Breast epithelium (tissue), 4 donors: ENCODE measurements around the gene PTPRG. TPM values are rescaled to one million over a fixed set of nuclear protein-coding genes. Genes with fewer than 3 reads are reported as not detected.

ENCODE experiments used
- DNase-seq, 2 donors: peaks; one replicate each; pipeline ENCODE4 v3.0.0-alpha.2; 2019; ENCODE audit warnings: low spot score in 2 of 2
- H3K27ac ChIP-seq, 2 donors: fragments of 200-600 bp; sonication (generic) in 1 of 2; one replicate each; pipeline ENCODE4 v1.5.1; 2016 to 2019; ENCODE audit warnings: mild to moderate bottlenecking in 1 of 2
- H3K27me3 ChIP-seq, 2 donors: fragments of 200-600 bp; sonication (generic) in 1 of 2; one replicate each; pipeline versions ENCODE4 v1.5.1 to v1.6.0; 2017 to 2019; ENCODE audit warnings: control low read depth in 1 of 2, mild to moderate bottlenecking in 1 of 2
- H3K36me3 ChIP-seq: fragments of 200-600 bp; one replicate; pipeline ENCODE4 v1.5.1; 2019
- H3K4me1 ChIP-seq, 2 donors: fragments of 200-600 bp; sonication (generic); one replicate each; pipeline ENCODE4 v1.5.1; 2016 to 2019; ENCODE audit warnings: control low read depth in 1 of 2
- H3K4me3 ChIP-seq, 3 donors: fragments of 200-600 bp; sonication (generic); 1 replicate in 2 of 3; 2 replicates in 1 of 3; pipeline ENCODE4 v1.5.1; 2016 to 2019; ENCODE audit warnings: mild to moderate bottlenecking in 3 of 3, moderate library complexity in 2 of 3
- H3K9me3 ChIP-seq, 2 donors: fragments of 200-600 bp; sonication (generic) in 1 of 2; one replicate each; pipeline ENCODE4 v1.5.1; 2016 to 2019; ENCODE audit warnings: control low read depth in 1 of 2
- POLR2A ChIP-seq: fragments of 450-650 bp; IDR thresholded peaks from one replicate; pipeline ENCODE4 v1.6.1; 2016; ENCODE audit warnings: antibody characterized with exemption, mild to moderate bottlenecking, moderate library complexity
- POLR2AphosphoS5 ChIP-seq, 3 donors: sonication (generic); formaldehyde crosslinking; IDR thresholded peaks; one replicate each; pipeline ENCODE4 v1.6.1; 2017; ENCODE audit warnings: antibody characterized with exemption in 3 of 3
- intact Hi-C: fragments of 100-400 bp; cut with DNase I; formaldehyde crosslinking; loops from one replicate; pipeline ENCODE4 v1.15.1; 2023; ENCODE audit warnings: low total_unique reads
- total RNA-seq, 3 donors: library from RNA; depleted of rRNA; stranded (reverse); fragments of >200 nt; gene quantifications; one replicate each; pipeline ENCODE4 v1.1.0, GENCODE V29; 2016
- TF ChIP-seq, protein P1 (sequence below), 3 donors: fragments of 450-650 bp; IDR thresholded peaks; one replicate each; pipeline ENCODE4 v1.5.1; 2016 to 2017; ENCODE audit warnings: antibody characterized with exemption in 3 of 3, mild to moderate bottlenecking in 3 of 3, moderate library complexity in 3 of 3

The PTPRG gene
- total RNA-seq, 3 donors from 2014 or later: 42.3 to 179 (median 61.6) TPM

DNA sequence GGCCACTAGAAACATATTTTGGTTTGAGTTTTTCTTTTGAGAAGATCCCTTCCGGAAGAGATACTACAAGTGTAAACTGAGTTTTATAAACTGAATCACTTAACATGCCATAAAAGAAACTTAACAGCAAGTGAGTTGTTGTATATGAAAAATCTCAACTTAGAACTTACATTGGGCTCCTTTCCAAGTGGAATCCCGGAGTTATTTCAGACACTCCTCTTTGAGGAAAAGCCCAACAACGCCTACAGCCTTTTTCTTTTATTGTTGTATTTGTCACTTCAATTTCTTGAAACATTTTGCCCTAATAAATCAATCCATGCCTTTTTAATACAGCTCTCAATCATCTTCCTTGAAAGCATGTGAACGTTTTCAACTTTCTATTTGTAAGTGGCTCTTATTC, 674.6 kb downstream of the PTPRG start:
- no peaks in the 10 kb centered on the region for H3K9me3 ChIP-seq
- no peak overlapping the region for H3K27ac ChIP-seq
- no peaks in the 10 kb centered on the region for H3K27me3 ChIP-seq
- DNase-seq: no peak
- no peak overlapping the region for H3K4me3 ChIP-seq
- no peaks in the 10 kb centered on the region for H3K36me3 ChIP-seq
- no peak for TF ChIP-seq POLR2AphosphoS5 (IDR thresholded peaks at IDR 0.05)
- no peaks in the 10 kb centered on the region for H3K4me1 ChIP-seq
- intact Hi-C loops: no loop called here

DNA sequence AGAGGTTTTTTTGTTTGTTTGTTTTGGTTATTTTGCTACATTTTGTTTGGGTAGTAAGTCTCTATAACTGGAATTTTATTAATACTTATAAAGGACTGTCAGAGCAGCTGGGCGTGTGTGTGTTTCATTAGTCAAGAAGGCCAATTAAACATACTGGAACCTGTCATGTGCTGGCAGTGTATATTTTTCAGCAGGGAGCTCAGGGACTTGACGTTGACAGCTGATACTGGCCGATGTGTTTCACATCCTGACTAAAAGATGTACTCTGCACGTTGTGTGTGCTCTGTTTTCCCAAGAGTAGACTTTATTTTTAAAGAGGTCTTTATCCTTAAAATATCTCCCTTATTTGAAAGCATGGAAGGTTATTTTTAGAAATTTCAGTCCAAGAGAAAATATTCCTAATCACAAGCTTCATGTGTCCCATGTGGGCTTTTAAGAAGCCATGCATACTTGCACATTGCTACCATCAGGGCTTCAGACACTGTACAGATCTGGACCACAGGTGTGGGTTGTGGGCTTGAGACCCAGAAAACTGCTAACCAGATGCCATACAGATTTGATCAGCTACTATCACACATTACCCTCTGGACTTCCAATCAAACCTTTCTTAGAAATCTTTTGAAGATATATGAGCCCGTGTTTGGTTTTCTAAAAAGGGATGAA, 676.0 kb downstream of the PTPRG start:
- intact Hi-C loops: no loop called here
- H3K27me3 ChIP-seq: no peaks in the 10 kb centered on the region
- no peaks in the 10 kb centered on the region for H3K36me3 ChIP-seq
- no peaks in the 10 kb centered on the region for H3K4me1 ChIP-seq
- H3K9me3 ChIP-seq: no peaks in the 10 kb centered on the region
- no peak overlapping the region for H3K27ac ChIP-seq
- DNase-seq: no peak
- H3K4me3 ChIP-seq: no peak overlapping the region
- TF ChIP-seq POLR2AphosphoS5 (IDR thresholded peaks at IDR 0.05) (no peak), POLR2A (no peak)
- TF ChIP-seq, protein P1, sequence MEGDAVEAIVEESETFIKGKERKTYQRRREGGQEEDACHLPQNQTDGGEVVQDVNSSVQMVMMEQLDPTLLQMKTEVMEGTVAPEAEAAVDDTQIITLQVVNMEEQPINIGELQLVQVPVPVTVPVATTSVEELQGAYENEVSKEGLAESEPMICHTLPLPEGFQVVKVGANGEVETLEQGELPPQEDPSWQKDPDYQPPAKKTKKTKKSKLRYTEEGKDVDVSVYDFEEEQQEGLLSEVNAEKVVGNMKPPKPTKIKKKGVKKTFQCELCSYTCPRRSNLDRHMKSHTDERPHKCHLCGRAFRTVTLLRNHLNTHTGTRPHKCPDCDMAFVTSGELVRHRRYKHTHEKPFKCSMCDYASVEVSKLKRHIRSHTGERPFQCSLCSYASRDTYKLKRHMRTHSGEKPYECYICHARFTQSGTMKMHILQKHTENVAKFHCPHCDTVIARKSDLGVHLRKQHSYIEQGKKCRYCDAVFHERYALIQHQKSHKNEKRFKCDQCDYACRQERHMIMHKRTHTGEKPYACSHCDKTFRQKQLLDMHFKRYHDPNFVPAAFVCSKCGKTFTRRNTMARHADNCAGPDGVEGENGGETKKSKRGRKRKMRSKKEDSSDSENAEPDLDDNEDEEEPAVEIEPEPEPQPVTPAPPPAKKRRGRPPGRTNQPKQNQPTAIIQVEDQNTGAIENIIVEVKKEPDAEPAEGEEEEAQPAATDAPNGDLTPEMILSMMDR (IDR thresholded peaks at IDR 0.05): no peak

DNA sequence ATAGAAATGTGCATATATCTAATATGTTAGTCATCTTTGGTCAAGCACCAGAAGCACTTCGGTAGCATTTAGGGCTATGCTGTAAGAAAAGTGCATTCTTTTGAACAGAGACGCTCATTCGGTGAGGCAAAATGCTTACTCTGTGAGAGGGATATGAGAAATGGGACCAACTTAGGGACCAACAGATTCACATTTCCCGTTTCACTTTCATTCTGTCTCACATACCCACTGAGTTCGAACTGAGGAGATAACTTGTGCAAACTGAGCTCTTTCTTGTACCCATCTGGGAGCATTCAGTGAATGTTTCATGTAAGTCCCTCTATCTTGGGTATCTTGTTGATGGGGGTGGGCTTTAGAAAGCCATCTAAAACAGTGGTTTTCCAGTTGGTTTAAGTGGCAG, 676.6 kb downstream of the PTPRG start:
- Histone ChIP-seq H3K36me3 (no peaks in the 10 kb centered on the region), H3K27me3 (no peaks in the 10 kb centered on the region), H3K4me1 (no peaks in the 10 kb centered on the region), H3K9me3 (no peaks in the 10 kb centered on the region), H3K4me3 (no peak overlapping the region), H3K27ac (no peak overlapping the region)
- no peak for DNase-seq
- intact Hi-C loops: no loop called here
- TF ChIP-seq, protein P1 (IDR thresholded peaks at IDR 0.05): no peak
- TF ChIP-seq POLR2AphosphoS5 (IDR thresholded peaks at IDR 0.05) (no peak), POLR2A (no peak)

- Histone ChIP-seq H3K36me3 (no peaks in the 10 kb centered on the region), H3K27ac (no peak overlapping the region), H3K4me1 (no peaks in the 10 kb centered on the region), H3K27me3 (no peaks in the 10 kb centered on the region), H3K9me3 (no peaks in the 10 kb centered on the region), H3K4me3 (no peak overlapping the region)
- intact Hi-C loops: no loop called here
- no peak for DNase-seq
- TF ChIP-seq POLR2A: no peak
- TF ChIP-seq POLR2AphosphoS5 (IDR thresholded peaks at IDR 0.05): no peak
- TF ChIP-seq, protein P1 (IDR thresholded peaks at IDR 0.05): no peak
Observed at GRCh38 chr3:62238431-62238830, 677.1 kb downstream of the PTPRG start.

DNA sequence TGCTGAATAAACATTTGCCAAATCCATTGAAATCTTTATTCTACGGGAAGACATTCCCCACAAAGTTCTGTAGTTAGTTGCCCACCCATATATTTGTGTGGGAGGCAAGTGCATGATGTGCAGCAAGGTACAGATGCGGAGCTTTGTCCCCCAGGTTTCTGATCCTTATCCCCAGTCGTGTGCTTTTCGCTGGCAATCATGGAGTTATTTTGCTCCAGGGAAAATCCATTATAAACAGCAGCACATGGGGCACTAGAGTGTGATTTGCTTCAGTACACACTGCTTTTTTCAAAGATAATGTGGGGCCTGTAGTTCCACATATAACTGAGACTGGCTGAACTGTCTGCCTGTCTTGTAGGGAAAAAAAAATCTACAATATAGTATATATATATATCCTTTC, 679.9 kb downstream of the PTPRG start:
- no peak for DNase-seq
- H3K9me3 ChIP-seq: no peaks in the 10 kb centered on the region
- TF ChIP-seq POLR2AphosphoS5 (IDR thresholded peaks at IDR 0.05) (no peak), POLR2A (no peak)
- TF ChIP-seq, protein P1 (IDR thresholded peaks at IDR 0.05): no peak
- H3K27ac ChIP-seq: no peak overlapping the region
- no peaks in the 10 kb centered on the region for H3K27me3 ChIP-seq
- intact Hi-C loops: no loop called here
- no peak overlapping the region for H3K4me3 ChIP-seq
- peaks cover 4% of the 10 kb centered on the region for H3K36me3 ChIP-seq
- no peaks in the 10 kb centered on the region for H3K4me1 ChIP-seq
